IMR-90 (cell line): ENCODE results near the gene RCAN2. TPM values are rescaled to one million over a fixed set of nuclear protein-coding genes. Genes with fewer than 3 reads are reported as not detected.

Experiments used
- ATAC-seq: fragments of 200-7000 bp; cut with Tn5 transposase; 2 replicates; pipeline ENCODE4 v1.9.1; 2020; ENCODE audit warnings: low read depth, mild to moderate bottlenecking, moderate library complexity
- BruUV-seq: library from RNA; stranded (reverse); fragments of 400-500 nt; replicated peaks from 2 replicates; lab custom pipeline; 2021; lab: Mats Ljungman, UMichigan
- CTCF ChIA-PET: fragments of 300-600 bp; formaldehyde crosslinking; extraction: SDS; loops from one replicate; lab custom pipeline; 2021; ENCODE audit warnings: antibody characterized with exemption; lab: Yijun Ruan, JAX
- POLR2A ChIA-PET: fragments of 300-600 bp; sonication (Branson Sonifier 250); formaldehyde crosslinking; loops from one replicate; lab custom pipeline; 2022; ENCODE audit warnings: antibody characterized with exemption; ENCODE audit not compliant: unreplicated experiment; lab: Charles Lee
- DNase-seq: peaks from one replicate; pipeline ENCODE4 v3.0.0; 2013
- H2AFZ ChIP-seq: replicated peaks from 2 replicates; pipeline ENCODE3; 2013; ENCODE audit warnings: low read length, mild to moderate bottlenecking; ENCODE audit not compliant: poor library complexity
- H2AK5ac ChIP-seq: 2 replicates; pipeline ENCODE4 v1.6.1; 2013; ENCODE audit warnings: low read depth, low read length, inconsistent platforms
- H2AK9ac ChIP-seq: replicated peaks from 2 replicates; pipeline ENCODE3; 2013; ENCODE audit warnings: mild to moderate bottlenecking, low read depth, low read length, moderate library complexity; ENCODE audit not compliant: poor library complexity
- H2BK120ac ChIP-seq: 2 replicates; pipeline ENCODE4 v1.6.1; 2013; ENCODE audit warnings: low read depth, low read length, inconsistent platforms
- H2BK15ac ChIP-seq: 3 replicates; pipeline ENCODE4 v1.6.1; 2013; ENCODE audit warnings: low read depth, low read length, inconsistent platforms
- H2BK20ac ChIP-seq: 2 replicates; pipeline ENCODE4 v1.6.1; 2013; ENCODE audit warnings: low read depth, mild to moderate bottlenecking, inconsistent platforms, low read length, moderate library complexity
- H2BK5ac ChIP-seq: 2 replicates; pipeline ENCODE4 v1.6.1; 2013; ENCODE audit warnings: mild to moderate bottlenecking, low read depth, low read length, inconsistent platforms; ENCODE audit not compliant: poor library complexity, severe bottlenecking
- H3K14ac ChIP-seq: replicated peaks from 2 replicates; pipeline ENCODE4 v1.6.1; 2013; ENCODE audit warnings: low read depth, low read length, inconsistent platforms
- H3K18ac ChIP-seq: 2 replicates; pipeline ENCODE4 v1.6.1; 2013; ENCODE audit warnings: low read depth, low read length, control low read depth
- H3K23ac ChIP-seq: 2 replicates; pipeline ENCODE4 v1.6.1; 2013; ENCODE audit warnings: low read depth, low read length, inconsistent platforms
- H3K27ac ChIP-seq: 2 replicates; pipeline ENCODE4 v1.5.1; 2013; ENCODE audit warnings: mild to moderate bottlenecking, control low read depth, low read length; ENCODE audit not compliant: insufficient read depth
- H3K27me3 ChIP-seq: 2 replicates; pipeline ENCODE4 v1.6.1; 2013; ENCODE audit warnings: low read length; ENCODE audit not compliant: control insufficient read depth, insufficient read depth
- H3K36me3 ChIP-seq: 2 replicates; pipeline ENCODE4 v1.6.1; 2013; ENCODE audit warnings: low read length, mixed read lengths; ENCODE audit not compliant: control insufficient read depth, insufficient read depth
- H3K4ac ChIP-seq: 2 replicates; pipeline ENCODE4 v1.6.1; 2013; ENCODE audit warnings: low read depth, low read length, inconsistent platforms
- H3K4me1 ChIP-seq: 2 replicates; pipeline ENCODE4 v1.6.1; 2013; ENCODE audit warnings: low read length, mixed read lengths; ENCODE audit not compliant: control insufficient read depth, insufficient read depth
- H3K4me2 ChIP-seq: 2 replicates; pipeline ENCODE4 v1.6.1; 2013; ENCODE audit warnings: low read depth, mild to moderate bottlenecking, control low read depth, low read length, moderate library complexity
- H3K4me3 ChIP-seq: 2 replicates; pipeline ENCODE4 v1.5.1; 2013; ENCODE audit warnings: low read depth, mild to moderate bottlenecking, control low read depth, low read length, moderate library complexity; ENCODE audit not compliant: insufficient read depth
- H3K56ac ChIP-seq: 2 replicates; pipeline ENCODE4 v1.6.1; 2013; ENCODE audit warnings: low read length, inconsistent platforms; ENCODE audit not compliant: insufficient read depth; ENCODE audit errors: extremely low read depth
- H3K79me1 ChIP-seq, 2 experiments: 2 replicates each; pipeline ENCODE4 v1.6.1; 2013; ENCODE audit warnings: low read length in 2 of 2, inconsistent platforms in 1 of 2, low read depth in 1 of 2
- H3K9ac ChIP-seq: 2 replicates; pipeline ENCODE4 v1.6.1; 2013; ENCODE audit warnings: low read depth, low read length, control low read depth
- H3K9me1 ChIP-seq: 2 replicates; pipeline ENCODE4 v1.6.1; 2013; ENCODE audit warnings: low read length, inconsistent platforms; ENCODE audit not compliant: insufficient read depth
- H3K9me3 ChIP-seq: 2 replicates; pipeline ENCODE4 v1.6.1; 2013; ENCODE audit warnings: low read length; ENCODE audit not compliant: control insufficient read depth, insufficient read depth
- H4K20me1 ChIP-seq: 2 replicates; pipeline ENCODE4 v1.6.1; 2013; ENCODE audit warnings: low read length, inconsistent platforms; ENCODE audit not compliant: insufficient read depth
- H4K5ac ChIP-seq: 2 replicates; pipeline ENCODE4 v1.6.1; 2013; ENCODE audit warnings: mild to moderate bottlenecking, low read depth, low read length, control low read depth
- H4K8ac ChIP-seq, 2 experiments: 2 replicates each; pipeline ENCODE4 v1.6.1; 2013; ENCODE audit warnings: low read depth in 2 of 2, low read length in 2 of 2, control low read depth in 1 of 2, inconsistent platforms in 1 of 2
- H4K91ac ChIP-seq: 2 replicates; pipeline ENCODE4 v1.6.1; 2013; ENCODE audit warnings: low read depth, low read length, inconsistent platforms; ENCODE audit not compliant: insufficient read depth
- CTCF ChIP-seq: conservative IDR thresholded peaks from 2 replicates; pipeline ENCODE4 v1.5.1; 2012; ENCODE audit warnings: mild to moderate bottlenecking, low read depth, low read length, improper control_type of control experiment
- ELK1 ChIP-seq: fragments of 150-350 bp; IDR thresholded peaks from 2 replicates; pipeline ENCODE4 v1.6.1; 2016; ENCODE audit warnings: low read depth, mild to moderate bottlenecking, low read length, moderate library complexity, borderline replicate concordance
- FOS ChIP-seq: fragments of 150-350 bp; IDR thresholded peaks from 2 replicates; pipeline ENCODE4 v1.6.1; 2016; ENCODE audit warnings: low read depth, low read length
- MAFK ChIP-seq: IDR thresholded peaks from 2 replicates; pipeline ENCODE4 v1.6.1; 2012; ENCODE audit warnings: low read depth, low read length, improper control_type of control experiment
- RAD21 ChIP-seq: IDR thresholded peaks from 2 replicates; pipeline ENCODE4 v1.6.1; 2012; ENCODE audit warnings: low read length, improper control_type of control experiment
- SMC3 ChIP-seq: fragments of 150-350 bp; IDR thresholded peaks from 2 replicates; pipeline ENCODE4 v1.6.1; 2016; ENCODE audit warnings: low read depth, mild to moderate bottlenecking, antibody characterized with exemption, low read length, moderate library complexity
- USF2 ChIP-seq: fragments of 150-350 bp; IDR thresholded peaks from 2 replicates; pipeline ENCODE4 v1.6.1; 2017; ENCODE audit warnings: mild to moderate bottlenecking, antibody characterized with exemption, low read length, low read depth
- WGBS, 2 experiments: methylation state at CpG; one replicate each; pipeline versions ENCODE4 v1.1.5 to v1.1.7; 2013; ENCODE audit warnings: missing lambda C conversion rate in 2 of 2; ENCODE audit not compliant: insufficient read length in 1 of 2; ENCODE audit errors: extremely low coverage in 2 of 2; 5-methylcytosine and 5-hydroxymethylcytosine counted together
- dilution Hi-C: fragments of 300-500 bp; cut with HindIII; formaldehyde crosslinking; loops from one replicate; pipeline ENCODE4 v1.14.3; 2018; ENCODE audit warnings: low sequenced_read_pairs; ENCODE audit not compliant: unreplicated experiment
- in situ Hi-C: fragments of 300-500 bp; cut with MboI; formaldehyde crosslinking; loops from 3 replicates; pipeline ENCODE4 v1.14.3; 2019; ENCODE audit warnings: low sequenced_read_pairs, inconsistent platforms, mixed read lengths
- intact Hi-C: fragments of 100-400 bp; cut with micrococcal nuclease; formaldehyde crosslinking; loops from 2 replicates; pipeline ENCODE4 v1.10.0; 2022
- polyA plus RNA-seq, 3 experiments: library from polyadenylated mRNA; depleted of rRNA; stranded (reverse); fragments of >200 nt; gene quantifications; 2 replicates each; pipeline ENCODE4 v1.2.3, GENCODE V29; 2012; ENCODE audit warnings: low replicate concordance in 1 of 3
- total RNA-seq: library from RNA; depleted of rRNA; stranded (reverse); fragments of >200 nt; gene quantifications from 2 replicates; pipeline ENCODE4 v1.2.3, GENCODE V29; 2012

Gene RCAN2
- total and polyA plus RNA-seq, 2 of the 4 experiments (the other 2 are of a cell fraction) = 1.3 to 1.8 TPM

GRCh38 chr6:46222286-46222685, 269.0 kb downstream of the RCAN2 start:
- H3K9me1 ChIP-seq = no peaks in the 10 kb centered on the region
- intact Hi-C loops (loop anchor here (5.0 to 10.0 kb wide), 2 partner anchors 405 to 563 kb away; no protein-coding TSS in a partner anchor), in situ Hi-C loops (no loop called here), dilution Hi-C loops (no loop called here)
- no peak overlapping the region for H4K91ac ChIP-seq
- DNase-seq (no peak), ATAC-seq (no peak)
- no TSS peak for BruUV-seq
- H3K9ac ChIP-seq = no peak overlapping the region
- H3K36me3 ChIP-seq = no peaks in the 10 kb centered on the region
- no peak overlapping the region for H2BK20ac ChIP-seq
- ChIA-PET CTCF (interaction anchor here (0.8 kb wide), 2 partner anchors 188 to 270 kb away, joined by 3 read pairs; no protein-coding TSS in a partner anchor), POLR2A (no interaction called here)
- no peak overlapping the region for H2BK15ac ChIP-seq
- no peak overlapping the region for H2BK5ac ChIP-seq
- no peak overlapping the region for H3K27ac ChIP-seq
- H4K8ac ChIP-seq = no peak overlapping the region
- no peak overlapping the region for H4K5ac ChIP-seq
- no peak overlapping the region for H2BK120ac ChIP-seq
- no peak overlapping the region for H3K18ac ChIP-seq
- no peak overlapping the region for H3K4me3 ChIP-seq
- H3K9me3 ChIP-seq = no peaks in the 10 kb centered on the region
- no peaks in the 10 kb centered on the region for H3K79me1 ChIP-seq
- no peak overlapping the region for H3K56ac ChIP-seq
- H3K27me3 ChIP-seq = no peaks in the 10 kb centered on the region
- no peak overlapping the region for H3K23ac ChIP-seq
- H3K14ac ChIP-seq = no peak overlapping the region
- no peak overlapping the region for H3K4ac ChIP-seq
- no peak overlapping the region for H2AFZ ChIP-seq
- H4K20me1 ChIP-seq = no peaks in the 10 kb centered on the region
- no peaks in the 10 kb centered on the region for H3K4me1 ChIP-seq
- TF ChIP-seq SMC3 = no peak
- TF ChIP-seq USF2 = no peak
- no peak for TF ChIP-seq FOS
- no peak for TF ChIP-seq RAD21
- no peak for TF ChIP-seq ELK1
- no peak for TF ChIP-seq MAFK
- no peak for TF ChIP-seq CTCF
- H3K4me2 ChIP-seq = no peak overlapping the region
- H2AK9ac ChIP-seq = no peak overlapping the region
- no CpG with 5 or more reads among the region's 1 CpG for WGBS, 2 experiments
- H2AK5ac ChIP-seq = no peak overlapping the region
